GM12878 (cell line): ENCODE measurements around the gene ALG2. TPM values are rescaled to one million over a fixed set of nuclear protein-coding genes. Genes with fewer than 3 reads are reported as not detected.

ENCODE experiments used
- BMI1 ChIP-seq: fragments of 450-650 bp; IDR thresholded peaks from 2 replicates; pipeline ENCODE4 v1.6.1; 2016; ENCODE audit warnings: mild to moderate bottlenecking, moderate library complexity, borderline replicate concordance
- EZH2 ChIP-seq: IDR thresholded peaks from 2 replicates; pipeline ENCODE4 v1.6.1; 2012; ENCODE audit warnings: low read depth, mild to moderate bottlenecking, control low read depth, inconsistent platforms, low read length, borderline replicate concordance; ENCODE audit not compliant: control insufficient read depth
- GATAD2B ChIP-seq: fragments of 450-650 bp; conservative IDR thresholded peaks from 2 replicates; pipeline ENCODE4 v1.6.1; 2017; ENCODE audit warnings: low read depth, mild to moderate bottlenecking, moderate library complexity
- HDGF ChIP-seq: fragments of 450-650 bp; IDR thresholded peaks from 2 replicates; pipeline ENCODE4 v1.6.1; 2016; ENCODE audit warnings: antibody characterized with exemption
- JUND ChIP-seq: IDR thresholded peaks from 2 replicates; pipeline ENCODE4 v1.6.1; 2012; ENCODE audit warnings: low read depth, mild to moderate bottlenecking, low read length, improper control_type of control experiment, moderate library complexity
- KDM1A ChIP-seq: fragments of 200-600 bp; sonication (generic); IDR thresholded peaks from 2 replicates; pipeline ENCODE4 v1.6.1; 2016; ENCODE audit warnings: borderline replicate concordance
- LARP7 ChIP-seq: fragments of 450-650 bp; IDR thresholded peaks from 2 replicates; pipeline ENCODE4 v1.6.1; 2017; ENCODE audit warnings: mild to moderate bottlenecking
- MTA2 ChIP-seq: fragments of 450-650 bp; IDR thresholded peaks from 2 replicates; pipeline ENCODE4 v1.6.1; 2016; ENCODE audit warnings: low read depth, mild to moderate bottlenecking, moderate library complexity
- NFIC ChIP-seq: IDR thresholded peaks from 2 replicates; pipeline ENCODE4 v1.6.1; 2012; ENCODE audit warnings: low read depth, mild to moderate bottlenecking, inconsistent platforms, low read length, moderate library complexity
- NFYB ChIP-seq: IDR thresholded peaks from 2 replicates; pipeline ENCODE4 v1.6.1; 2011; ENCODE audit warnings: low read depth, mild to moderate bottlenecking, low read length, improper control_type of control experiment, moderate library complexity; ENCODE audit not compliant: insufficient read depth
- PML ChIP-seq: IDR thresholded peaks from 2 replicates; pipeline ENCODE4 v1.6.1; 2012; ENCODE audit warnings: low read length, inconsistent platforms
- STAT1 ChIP-seq: fragments of 450-650 bp; conservative IDR thresholded peaks from 2 replicates; pipeline ENCODE4 v1.6.1; 2014; ENCODE audit warnings: antibody characterized with exemption, mild to moderate bottlenecking
- SUPT20H ChIP-seq: IDR thresholded peaks from 2 replicates; pipeline ENCODE4 v1.6.1; 2011; ENCODE audit warnings: low read depth, mild to moderate bottlenecking, low read length, moderate library complexity, borderline replicate concordance; ENCODE audit not compliant: control insufficient read depth
- TAF1 ChIP-seq: IDR thresholded peaks from 2 replicates; pipeline ENCODE4 v1.6.1; 2011; ENCODE audit warnings: mild to moderate bottlenecking, low read depth, low read length, borderline replicate concordance
- TARDBP ChIP-seq: IDR thresholded peaks from 2 replicates; pipeline ENCODE4 v1.6.1; 2016; ENCODE audit warnings: borderline replicate concordance
- WRNIP1 ChIP-seq: IDR thresholded peaks from 2 replicates; pipeline ENCODE4 v1.6.1; 2011; ENCODE audit warnings: low read depth, low read length, improper control_type of control experiment, borderline replicate concordance
- ZNF24 ChIP-seq: fragments of 450-650 bp; IDR thresholded peaks from 2 replicates; pipeline ENCODE4 v1.6.1; 2017; ENCODE audit warnings: antibody characterized with exemption, mild to moderate bottlenecking
- polyA plus RNA-seq, 11 experiments: library from polyadenylated mRNA; depleted of rRNA in 4 of 11; unstranded in 6 of 11; stranded (reverse) in 5 of 11; fragments of >200 nt; fragmentation: Nextera tagmentation in 4 of 11; fragmentation: Illumina TruSeq in 1 of 11; extraction: Ambion mirVana in 4 of 11; extraction: Trizol in 1 of 11; gene quantifications; 1 replicate in 1 of 11; 2 replicates in 10 of 11; pipeline versions ENCODE4 v1.2.1 to v1.2.3, GENCODE V29; 2011 to 2016; ENCODE audit warnings: inconsistent platforms in 2 of 11, missing spikeins in 2 of 11, low read depth in 1 of 11
- total RNA-seq, 4 experiments: library from RNA; depleted of rRNA in 3 of 4; stranded (reverse); fragments of >200 nt in 3 of 4; fragmentation: Illumina TruSeq in 1 of 4; extraction: Trizol in 1 of 4; gene quantifications; 2 replicates each; pipeline versions ENCODE4 v1.2.1 to v1.2.3, GENCODE V29; 2013 to 2021
- TF ChIP-seq, protein P1 (sequence below): fragments of 150-350 bp; IDR thresholded peaks from 2 replicates; pipeline ENCODE4 v1.6.1; 2016; ENCODE audit warnings: low read depth, low read length
- TF ChIP-seq, protein P2 (sequence below): IDR thresholded peaks from 2 replicates; pipeline ENCODE4 v1.6.1; 2011; ENCODE audit warnings: borderline replicate concordance, low read depth, mild to moderate bottlenecking, moderate library complexity, mixed read lengths, low read length; ENCODE audit not compliant: insufficient read depth; ENCODE audit errors: extremely low read length
- TF ChIP-seq, protein P3 (sequence below): fragments of 450-650 bp; formaldehyde crosslinking; IDR thresholded peaks from 2 replicates; pipeline ENCODE4 v1.4.0; 2022; ENCODE audit warnings: mild to moderate bottlenecking, moderate library complexity
- TF ChIP-seq, protein P4 (sequence below): IDR thresholded peaks from 2 replicates; pipeline ENCODE4 v1.6.1; 2011; ENCODE audit warnings: low read depth, mild to moderate bottlenecking, low read length, moderate library complexity, borderline replicate concordance; ENCODE audit errors: extremely low read depth
- TF ChIP-seq, protein P5 (sequence below): IDR thresholded peaks from 2 replicates; pipeline ENCODE4 v1.6.1; 2012; ENCODE audit warnings: low read depth, low read length, improper control_type of control experiment

ALG2 gene
- total and polyA plus RNA-seq, 10 of the 15 experiments (the other 5 are each of a cell fraction or from before 2014, with no cell fraction given), result 8.8 to 52.5 (median 38.6) TPM

DNA sequence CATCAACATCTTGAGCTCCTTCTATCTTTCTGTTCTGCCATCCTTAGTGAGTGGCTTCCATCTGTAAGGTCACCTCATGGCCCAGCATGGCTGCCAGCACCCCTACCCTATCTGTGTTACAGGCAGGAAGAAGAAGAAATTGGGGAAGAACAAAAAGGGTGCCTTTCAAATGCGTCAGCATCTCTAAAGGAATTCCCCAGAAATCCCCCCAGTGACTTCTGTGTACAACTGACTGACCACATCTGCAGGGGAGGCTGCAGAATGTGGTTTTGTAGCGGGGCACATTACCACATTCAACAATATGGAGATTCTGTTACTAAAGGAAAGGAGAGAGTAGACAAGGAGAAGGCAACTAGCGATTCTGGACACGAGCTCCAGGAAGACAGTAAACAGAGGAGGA, 40.1 kb downstream of the ALG2 start (continued):
- TF ChIP-seq, protein P1, sequence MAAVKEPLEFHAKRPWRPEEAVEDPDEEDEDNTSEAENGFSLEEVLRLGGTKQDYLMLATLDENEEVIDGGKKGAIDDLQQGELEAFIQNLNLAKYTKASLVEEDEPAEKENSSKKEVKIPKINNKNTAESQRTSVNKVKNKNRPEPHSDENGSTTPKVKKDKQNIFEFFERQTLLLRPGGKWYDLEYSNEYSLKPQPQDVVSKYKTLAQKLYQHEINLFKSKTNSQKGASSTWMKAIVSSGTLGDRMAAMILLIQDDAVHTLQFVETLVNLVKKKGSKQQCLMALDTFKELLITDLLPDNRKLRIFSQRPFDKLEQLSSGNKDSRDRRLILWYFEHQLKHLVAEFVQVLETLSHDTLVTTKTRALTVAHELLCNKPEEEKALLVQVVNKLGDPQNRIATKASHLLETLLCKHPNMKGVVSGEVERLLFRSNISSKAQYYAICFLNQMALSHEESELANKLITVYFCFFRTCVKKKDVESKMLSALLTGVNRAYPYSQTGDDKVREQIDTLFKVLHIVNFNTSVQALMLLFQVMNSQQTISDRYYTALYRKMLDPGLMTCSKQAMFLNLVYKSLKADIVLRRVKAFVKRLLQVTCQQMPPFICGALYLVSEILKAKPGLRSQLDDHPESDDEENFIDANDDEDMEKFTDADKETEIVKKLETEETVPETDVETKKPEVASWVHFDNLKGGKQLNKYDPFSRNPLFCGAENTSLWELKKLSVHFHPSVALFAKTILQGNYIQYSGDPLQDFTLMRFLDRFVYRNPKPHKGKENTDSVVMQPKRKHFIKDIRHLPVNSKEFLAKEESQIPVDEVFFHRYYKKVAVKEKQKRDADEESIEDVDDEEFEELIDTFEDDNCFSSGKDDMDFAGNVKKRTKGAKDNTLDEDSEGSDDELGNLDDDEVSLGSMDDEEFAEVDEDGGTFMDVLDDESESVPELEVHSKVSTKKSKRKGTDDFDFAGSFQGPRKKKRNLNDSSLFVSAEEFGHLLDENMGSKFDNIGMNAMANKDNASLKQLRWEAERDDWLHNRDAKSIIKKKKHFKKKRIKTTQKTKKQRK, result peak; percentile 82
- TF ChIP-seq SUPT20H, result no peak
- TF ChIP-seq, protein P2, sequence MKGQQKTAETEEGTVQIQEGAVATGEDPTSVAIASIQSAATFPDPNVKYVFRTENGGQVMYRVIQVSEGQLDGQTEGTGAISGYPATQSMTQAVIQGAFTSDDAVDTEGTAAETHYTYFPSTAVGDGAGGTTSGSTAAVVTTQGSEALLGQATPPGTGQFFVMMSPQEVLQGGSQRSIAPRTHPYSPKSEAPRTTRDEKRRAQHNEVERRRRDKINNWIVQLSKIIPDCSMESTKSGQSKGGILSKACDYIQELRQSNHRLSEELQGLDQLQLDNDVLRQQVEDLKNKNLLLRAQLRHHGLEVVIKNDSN, result no peak
- no peak for TF ChIP-seq HDGF
- TF ChIP-seq, protein P3, sequence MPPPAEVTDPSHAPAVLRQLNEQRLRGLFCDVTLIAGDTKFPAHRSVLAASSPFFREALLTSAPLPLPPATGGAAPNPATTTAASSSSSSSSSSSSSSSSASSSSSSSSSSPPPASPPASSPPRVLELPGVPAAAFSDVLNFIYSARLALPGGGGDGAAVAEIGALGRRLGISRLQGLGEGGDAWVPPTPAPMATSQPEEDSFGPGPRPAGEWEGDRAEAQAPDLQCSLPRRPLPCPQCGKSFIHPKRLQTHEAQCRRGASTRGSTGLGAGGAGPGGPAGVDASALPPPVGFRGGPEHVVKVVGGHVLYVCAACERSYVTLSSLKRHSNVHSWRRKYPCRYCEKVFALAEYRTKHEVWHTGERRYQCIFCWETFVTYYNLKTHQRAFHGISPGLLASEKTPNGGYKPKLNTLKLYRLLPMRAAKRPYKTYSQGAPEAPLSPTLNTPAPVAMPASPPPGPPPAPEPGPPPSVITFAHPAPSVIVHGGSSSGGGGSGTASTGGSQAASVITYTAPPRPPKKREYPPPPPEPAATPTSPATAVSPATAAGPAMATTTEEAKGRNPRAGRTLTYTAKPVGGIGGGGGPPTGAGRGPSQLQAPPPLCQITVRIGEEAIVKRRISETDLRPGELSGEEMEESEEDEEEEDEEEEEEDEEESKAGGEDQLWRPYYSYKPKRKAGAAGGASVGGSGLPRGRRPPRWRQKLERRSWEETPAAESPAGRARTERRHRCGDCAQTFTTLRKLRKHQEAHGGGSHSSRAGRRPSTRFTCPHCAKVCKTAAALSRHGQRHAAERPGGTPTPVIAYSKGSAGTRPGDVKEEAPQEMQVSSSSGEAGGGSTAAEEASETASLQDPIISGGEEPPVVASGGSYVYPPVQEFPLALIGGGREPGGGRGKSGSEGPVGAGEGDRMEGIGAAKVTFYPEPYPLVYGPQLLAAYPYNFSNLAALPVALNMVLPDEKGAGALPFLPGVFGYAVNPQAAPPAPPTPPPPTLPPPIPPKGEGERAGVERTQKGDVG, result no peak
- no peak for TF ChIP-seq STAT1
- no peak for TF ChIP-seq NFYB
- TF ChIP-seq LARP7, result no peak; the same call in 1 of the 2 replicates
- TF ChIP-seq KDM1A, result no peak
- peak; percentile 88 for TF ChIP-seq BMI1
- TF ChIP-seq PML, result 0 out of 2 replicates have a peak, but pooled peaks have one; percentile 57
- peak; percentile 91; the same call in 1 of the 2 replicates for TF ChIP-seq MTA2
- no peak for TF ChIP-seq JUND
- no peak for TF ChIP-seq EZH2
- TF ChIP-seq, protein P4, sequence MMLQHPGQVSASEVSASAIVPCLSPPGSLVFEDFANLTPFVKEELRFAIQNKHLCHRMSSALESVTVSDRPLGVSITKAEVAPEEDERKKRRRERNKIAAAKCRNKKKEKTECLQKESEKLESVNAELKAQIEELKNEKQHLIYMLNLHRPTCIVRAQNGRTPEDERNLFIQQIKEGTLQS, result no peak
- TF ChIP-seq ZNF24, result peak; percentile 76
- TF ChIP-seq, protein P5, sequence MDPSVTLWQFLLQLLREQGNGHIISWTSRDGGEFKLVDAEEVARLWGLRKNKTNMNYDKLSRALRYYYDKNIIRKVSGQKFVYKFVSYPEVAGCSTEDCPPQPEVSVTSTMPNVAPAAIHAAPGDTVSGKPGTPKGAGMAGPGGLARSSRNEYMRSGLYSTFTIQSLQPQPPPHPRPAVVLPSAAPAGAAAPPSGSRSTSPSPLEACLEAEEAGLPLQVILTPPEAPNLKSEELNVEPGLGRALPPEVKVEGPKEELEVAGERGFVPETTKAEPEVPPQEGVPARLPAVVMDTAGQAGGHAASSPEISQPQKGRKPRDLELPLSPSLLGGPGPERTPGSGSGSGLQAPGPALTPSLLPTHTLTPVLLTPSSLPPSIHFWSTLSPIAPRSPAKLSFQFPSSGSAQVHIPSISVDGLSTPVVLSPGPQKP, result no peak
- TF ChIP-seq NFIC, result peak; percentile 97
- TF ChIP-seq TAF1, result 0 out of 2 replicates have a peak, but pooled peaks have one; percentile 15
- TF ChIP-seq GATAD2B, result peak; percentile 88
- peak; percentile 59; the same call in 1 of the 2 replicates for TF ChIP-seq TARDBP
- no peak for TF ChIP-seq WRNIP1
